K562 (cell line): Measurements from ENCODE around the gene EPHX1. TPM values are rescaled to one million over a fixed set of nuclear protein-coding genes. Genes with fewer than 3 reads are reported as not detected.

Source experiments
- CBFA2T2 ChIP-seq: fragments of 450-650 bp; conservative IDR thresholded peaks from 2 replicates; pipeline ENCODE4 v1.6.1; 2017; ENCODE audit warnings: mild to moderate bottlenecking
- FOXM1 ChIP-seq, 2 experiments: fragments of 450-650 bp in 1 of 2; sonication (generic) in 1 of 2; formaldehyde crosslinking in 1 of 2; IDR thresholded peaks; 2 replicates each; pipeline versions ENCODE4 v1.6.1 to v1.9.0; 2017 to 2022; ENCODE audit warnings: low read depth in 2 of 2, mild to moderate bottlenecking in 2 of 2, missing genetic modification reagents in 1 of 2, moderate library complexity in 1 of 2
- HDAC2 ChIP-seq: fragments of 450-650 bp; IDR thresholded peaks from 2 replicates; pipeline ENCODE4 v1.6.1; 2016; ENCODE audit warnings: mild to moderate bottlenecking
- NR1H2 ChIP-seq: sonication (generic); formaldehyde crosslinking; IDR thresholded peaks from 2 replicates; pipeline ENCODE4 v1.4.0; 2020; ENCODE audit warnings: mild to moderate bottlenecking, missing genetic modification reagents
- ZC3H11A ChIP-seq: IDR thresholded peaks from 2 replicates; pipeline ENCODE4 v1.6.1; 2012; ENCODE audit warnings: low read depth, low read length, improper control_type of control experiment
- ZKSCAN8 ChIP-seq: fragments of 200-800 bp; sonication (Bioruptor generic); IDR thresholded peaks from 2 replicates; pipeline ENCODE4 v1.6.1; 2016; ENCODE audit warnings: missing genetic modification characterization, missing compliant biosample characterization
- ZNF174 ChIP-seq: fragments of 250-450 bp; sonication (Bioruptor Pico); IDR thresholded peaks from 2 replicates; pipeline ENCODE4 v1.4.0; 2020; ENCODE audit warnings: mild to moderate bottlenecking
- ZNF780A ChIP-seq: fragments of 250-450 bp; sonication (Bioruptor Pico); IDR thresholded peaks from 2 replicates; pipeline ENCODE4 v1.5.0; 2021; ENCODE audit warnings: mild to moderate bottlenecking
- polyA plus RNA-seq, 8 experiments: library from polyadenylated mRNA; depleted of rRNA in 4 of 8; stranded (reverse) in 5 of 8; unstranded in 3 of 8; fragments of >200 nt; fragmentation: Nextera tagmentation in 2 of 8; fragmentation: Illumina TruSeq in 1 of 8; extraction: Ambion mirVana in 2 of 8; extraction: Trizol in 1 of 8; gene quantifications; 2 replicates each; pipeline versions ENCODE4 v1.2.1 to v1.2.3, GENCODE V29; 2011 to 2014; ENCODE audit warnings: inconsistent platforms in 1 of 8, missing spikeins in 1 of 8
- total RNA-seq, 7 experiments: library from RNA; depleted of rRNA in 6 of 7; stranded (reverse); fragments of >200 nt in 6 of 7; fragmentation: Illumina TruSeq in 2 of 7; extraction: Trizol in 2 of 7; gene quantifications; 2 replicates each; pipeline versions ENCODE4 v1.2.1 to v1.2.3, GENCODE V29; 2011 to 2021; ENCODE audit warnings: low replicate concordance in 1 of 7
- TF ChIP-seq, protein P1 (sequence below): fragments of 450-650 bp; IDR thresholded peaks from 2 replicates; pipeline ENCODE4 v1.6.1; 2016; ENCODE audit warnings: low read depth
- TF ChIP-seq, protein P2 (sequence below): fragments of 250-450 bp; sonication (Bioruptor Pico); IDR thresholded peaks from 2 replicates; pipeline ENCODE4 v1.4.0; 2020; ENCODE audit warnings: mild to moderate bottlenecking, moderate library complexity, borderline replicate concordance
- TF ChIP-seq, protein P3 (sequence below): fragments of 200-800 bp; sonication (Bioruptor generic); IDR thresholded peaks from 2 replicates; pipeline ENCODE4 v1.6.1; 2016; ENCODE audit warnings: missing genetic modification characterization, missing compliant biosample characterization

The EPHX1 gene
- total and polyA plus RNA-seq, 9 of the 15 experiments (the other 6 are each of a cell fraction or from before 2014, with no cell fraction given) = 0.21 to 27.0 (median 6.7) TPM

DNA sequence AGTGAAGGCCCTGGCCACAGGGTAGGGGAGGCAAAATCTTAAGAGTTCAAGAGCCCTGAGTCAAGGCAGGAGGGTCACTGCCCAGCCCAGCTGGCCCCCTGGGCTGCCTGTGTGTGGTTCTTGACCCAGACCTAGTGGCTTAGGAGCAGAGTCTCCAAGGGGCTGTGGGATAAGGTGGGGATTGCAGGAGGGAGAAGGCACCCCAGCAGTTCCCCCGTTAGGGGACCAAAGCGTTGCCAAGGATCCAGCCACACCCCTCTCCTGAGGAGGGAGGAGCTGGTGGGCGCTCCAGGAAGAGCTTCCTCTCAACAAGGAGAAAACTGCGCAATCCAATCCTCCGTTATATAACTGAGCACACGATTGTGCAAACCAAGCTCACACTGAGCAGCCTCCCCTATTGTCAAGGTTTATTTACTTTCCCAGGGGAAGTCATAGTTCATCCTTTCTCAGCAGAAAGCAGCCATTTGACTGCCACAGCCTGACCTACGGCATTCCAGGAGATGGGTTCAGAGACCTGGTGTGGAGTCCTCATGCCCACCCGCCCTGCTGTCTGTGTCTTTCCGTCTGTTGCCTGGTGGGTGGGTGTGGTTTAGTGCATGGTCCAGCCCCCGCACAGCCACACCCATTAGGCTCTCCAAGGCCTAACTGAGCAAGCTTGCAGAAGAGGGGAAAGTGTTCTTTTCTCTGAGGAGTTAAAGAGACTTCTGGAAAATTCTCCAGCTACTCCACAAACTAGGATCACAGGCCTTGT, 3.5 kb downstream of the EPHX1 start (continued):
- TF ChIP-seq ZNF780A = no peak
- no peak for TF ChIP-seq NR1H2 (CRISPR knock-in tag)
- no peak for TF ChIP-seq CBFA2T2
- no peak for TF ChIP-seq ZNF174 (CRISPR knock-in tag)
- no peak for TF ChIP-seq ZC3H11A
- TF ChIP-seq HDAC2 = peak; percentile 69; the same call in 1 of the 2 replicates
- TF ChIP-seq, protein P1, sequence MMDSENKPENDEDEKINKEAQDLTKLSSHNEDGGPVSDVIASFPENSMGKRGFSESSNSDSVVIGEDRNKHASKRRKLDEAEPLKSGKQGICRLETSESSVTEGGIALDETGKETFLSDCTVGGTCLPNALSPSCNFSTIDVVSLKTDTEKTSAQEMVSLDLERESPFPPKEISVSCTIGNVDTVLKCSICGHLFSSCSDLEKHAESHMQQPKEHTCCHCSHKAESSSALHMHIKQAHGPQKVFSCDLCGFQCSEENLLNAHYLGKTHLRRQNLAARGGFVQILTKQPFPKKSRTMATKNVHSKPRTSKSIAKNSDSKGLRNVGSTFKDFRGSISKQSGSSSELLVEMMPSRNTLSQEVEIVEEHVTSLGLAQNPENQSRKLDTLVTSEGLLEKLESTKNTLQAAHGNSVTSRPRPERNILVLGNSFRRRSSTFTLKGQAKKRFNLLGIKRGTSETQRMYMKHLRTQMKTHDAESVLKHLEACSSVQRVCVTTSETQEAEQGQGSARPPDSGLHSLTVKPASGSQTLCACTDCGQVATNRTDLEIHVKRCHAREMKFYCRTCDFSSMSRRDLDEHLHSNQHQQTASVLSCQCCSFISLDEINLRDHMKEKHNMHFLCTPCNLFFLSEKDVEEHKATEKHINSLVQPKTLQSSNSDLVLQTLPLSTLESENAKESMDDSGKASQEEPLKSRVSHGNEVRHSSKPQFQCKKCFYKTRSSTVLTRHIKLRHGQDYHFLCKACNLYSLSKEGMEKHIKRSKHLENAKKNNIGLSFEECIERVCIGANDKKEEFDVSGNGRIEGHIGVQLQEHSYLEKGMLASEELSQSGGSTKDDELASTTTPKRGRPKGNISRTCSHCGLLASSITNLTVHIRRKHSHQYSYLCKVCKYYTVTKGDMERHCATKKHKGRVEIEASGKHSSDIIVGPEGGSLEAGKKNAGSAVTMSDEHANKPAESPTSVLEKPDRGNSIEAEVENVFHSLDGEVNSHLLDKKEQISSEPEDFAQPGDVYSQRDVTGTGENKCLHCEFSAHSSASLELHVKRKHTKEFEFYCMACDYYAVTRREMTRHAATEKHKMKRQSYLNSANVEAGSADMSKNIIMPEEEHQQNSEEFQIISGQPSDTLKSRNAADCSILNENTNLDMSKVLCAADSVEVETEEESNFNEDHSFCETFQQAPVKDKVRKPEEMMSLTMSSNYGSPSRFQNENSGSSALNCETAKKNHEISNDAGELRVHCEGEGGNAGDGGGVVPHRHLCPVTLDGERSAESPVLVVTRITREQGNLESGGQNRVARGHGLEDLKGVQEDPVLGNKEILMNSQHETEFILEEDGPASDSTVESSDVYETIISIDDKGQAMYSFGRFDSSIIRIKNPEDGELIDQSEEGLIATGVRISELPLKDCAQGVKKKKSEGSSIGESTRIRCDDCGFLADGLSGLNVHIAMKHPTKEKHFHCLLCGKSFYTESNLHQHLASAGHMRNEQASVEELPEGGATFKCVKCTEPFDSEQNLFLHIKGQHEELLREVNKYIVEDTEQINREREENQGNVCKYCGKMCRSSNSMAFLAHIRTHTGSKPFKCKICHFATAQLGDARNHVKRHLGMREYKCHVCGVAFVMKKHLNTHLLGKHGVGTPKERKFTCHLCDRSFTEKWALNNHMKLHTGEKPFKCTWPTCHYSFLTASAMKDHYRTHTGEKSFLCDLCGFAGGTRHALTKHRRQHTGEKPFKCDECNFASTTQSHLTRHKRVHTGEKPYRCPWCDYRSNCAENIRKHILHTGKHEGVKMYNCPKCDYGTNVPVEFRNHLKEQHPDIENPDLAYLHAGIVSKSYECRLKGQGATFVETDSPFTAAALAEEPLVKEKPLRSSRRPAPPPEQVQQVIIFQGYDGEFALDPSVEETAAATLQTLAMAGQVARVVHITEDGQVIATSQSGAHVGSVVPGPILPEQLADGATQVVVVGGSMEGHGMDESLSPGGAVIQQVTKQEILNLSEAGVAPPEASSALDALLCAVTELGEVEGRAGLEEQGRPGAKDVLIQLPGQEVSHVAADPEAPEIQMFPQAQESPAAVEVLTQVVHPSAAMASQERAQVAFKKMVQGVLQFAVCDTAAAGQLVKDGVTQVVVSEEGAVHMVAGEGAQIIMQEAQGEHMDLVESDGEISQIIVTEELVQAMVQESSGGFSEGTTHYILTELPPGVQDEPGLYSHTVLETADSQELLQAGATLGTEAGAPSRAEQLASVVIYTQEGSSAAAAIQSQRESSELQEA = no peak
- TF ChIP-seq, protein P2, sequence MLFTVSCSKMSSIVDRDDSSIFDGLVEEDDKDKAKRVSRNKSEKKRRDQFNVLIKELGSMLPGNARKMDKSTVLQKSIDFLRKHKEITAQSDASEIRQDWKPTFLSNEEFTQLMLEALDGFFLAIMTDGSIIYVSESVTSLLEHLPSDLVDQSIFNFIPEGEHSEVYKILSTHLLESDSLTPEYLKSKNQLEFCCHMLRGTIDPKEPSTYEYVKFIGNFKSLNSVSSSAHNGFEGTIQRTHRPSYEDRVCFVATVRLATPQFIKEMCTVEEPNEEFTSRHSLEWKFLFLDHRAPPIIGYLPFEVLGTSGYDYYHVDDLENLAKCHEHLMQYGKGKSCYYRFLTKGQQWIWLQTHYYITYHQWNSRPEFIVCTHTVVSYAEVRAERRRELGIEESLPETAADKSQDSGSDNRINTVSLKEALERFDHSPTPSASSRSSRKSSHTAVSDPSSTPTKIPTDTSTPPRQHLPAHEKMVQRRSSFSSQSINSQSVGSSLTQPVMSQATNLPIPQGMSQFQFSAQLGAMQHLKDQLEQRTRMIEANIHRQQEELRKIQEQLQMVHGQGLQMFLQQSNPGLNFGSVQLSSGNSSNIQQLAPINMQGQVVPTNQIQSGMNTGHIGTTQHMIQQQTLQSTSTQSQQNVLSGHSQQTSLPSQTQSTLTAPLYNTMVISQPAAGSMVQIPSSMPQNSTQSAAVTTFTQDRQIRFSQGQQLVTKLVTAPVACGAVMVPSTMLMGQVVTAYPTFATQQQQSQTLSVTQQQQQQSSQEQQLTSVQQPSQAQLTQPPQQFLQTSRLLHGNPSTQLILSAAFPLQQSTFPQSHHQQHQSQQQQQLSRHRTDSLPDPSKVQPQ (CRISPR knock-in tag) = no peak
- TF ChIP-seq, protein P3, sequence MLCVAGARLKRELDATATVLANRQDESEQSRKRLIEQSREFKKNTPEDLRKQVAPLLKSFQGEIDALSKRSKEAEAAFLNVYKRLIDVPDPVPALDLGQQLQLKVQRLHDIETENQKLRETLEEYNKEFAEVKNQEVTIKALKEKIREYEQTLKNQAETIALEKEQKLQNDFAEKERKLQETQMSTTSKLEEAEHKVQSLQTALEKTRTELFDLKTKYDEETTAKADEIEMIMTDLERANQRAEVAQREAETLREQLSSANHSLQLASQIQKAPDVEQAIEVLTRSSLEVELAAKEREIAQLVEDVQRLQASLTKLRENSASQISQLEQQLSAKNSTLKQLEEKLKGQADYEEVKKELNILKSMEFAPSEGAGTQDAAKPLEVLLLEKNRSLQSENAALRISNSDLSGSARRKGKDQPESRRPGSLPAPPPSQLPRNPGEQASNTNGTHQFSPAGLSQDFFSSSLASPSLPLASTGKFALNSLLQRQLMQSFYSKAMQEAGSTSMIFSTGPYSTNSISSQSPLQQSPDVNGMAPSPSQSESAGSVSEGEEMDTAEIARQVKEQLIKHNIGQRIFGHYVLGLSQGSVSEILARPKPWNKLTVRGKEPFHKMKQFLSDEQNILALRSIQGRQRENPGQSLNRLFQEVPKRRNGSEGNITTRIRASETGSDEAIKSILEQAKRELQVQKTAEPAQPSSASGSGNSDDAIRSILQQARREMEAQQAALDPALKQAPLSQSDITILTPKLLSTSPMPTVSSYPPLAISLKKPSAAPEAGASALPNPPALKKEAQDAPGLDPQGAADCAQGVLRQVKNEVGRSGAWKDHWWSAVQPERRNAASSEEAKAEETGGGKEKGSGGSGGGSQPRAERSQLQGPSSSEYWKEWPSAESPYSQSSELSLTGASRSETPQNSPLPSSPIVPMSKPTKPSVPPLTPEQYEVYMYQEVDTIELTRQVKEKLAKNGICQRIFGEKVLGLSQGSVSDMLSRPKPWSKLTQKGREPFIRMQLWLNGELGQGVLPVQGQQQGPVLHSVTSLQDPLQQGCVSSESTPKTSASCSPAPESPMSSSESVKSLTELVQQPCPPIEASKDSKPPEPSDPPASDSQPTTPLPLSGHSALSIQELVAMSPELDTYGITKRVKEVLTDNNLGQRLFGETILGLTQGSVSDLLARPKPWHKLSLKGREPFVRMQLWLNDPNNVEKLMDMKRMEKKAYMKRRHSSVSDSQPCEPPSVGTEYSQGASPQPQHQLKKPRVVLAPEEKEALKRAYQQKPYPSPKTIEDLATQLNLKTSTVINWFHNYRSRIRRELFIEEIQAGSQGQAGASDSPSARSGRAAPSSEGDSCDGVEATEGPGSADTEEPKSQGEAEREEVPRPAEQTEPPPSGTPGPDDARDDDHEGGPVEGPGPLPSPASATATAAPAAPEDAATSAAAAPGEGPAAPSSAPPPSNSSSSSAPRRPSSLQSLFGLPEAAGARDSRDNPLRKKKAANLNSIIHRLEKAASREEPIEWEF (CRISPR knock-in tag) = no peak
- TF ChIP-seq ZKSCAN8 (CRISPR knock-in tag) = no peak
- no peak for TF ChIP-seq FOXM1 (IDR thresholded peaks at IDR 0.05; ENCODE audit: low read depth)
- TF ChIP-seq FOXM1 (CRISPR knock-in tag; IDR thresholded peaks at IDR 0.05; ENCODE audit: low read depth) = no peak
